Stimulated activated CD4-positive, alpha-beta T cell treated with anti-CD3 and anti-CD28 coated beads, Interleukin-2, amount 100 ng/mL, for 4 hours (primary cell): Measurements from ENCODE around the gene GRM7.

Experiments used
- DNase-seq: peaks from one replicate; pipeline ENCODE4 v3.0.0-alpha.2; 2020; ENCODE audit warnings: low read depth

GRM7 gene

GRCh38 chr3:7581831-7582230 lies 720.9 kb downstream of the GRM7 start:
- DNase-seq = no peak

DNA sequence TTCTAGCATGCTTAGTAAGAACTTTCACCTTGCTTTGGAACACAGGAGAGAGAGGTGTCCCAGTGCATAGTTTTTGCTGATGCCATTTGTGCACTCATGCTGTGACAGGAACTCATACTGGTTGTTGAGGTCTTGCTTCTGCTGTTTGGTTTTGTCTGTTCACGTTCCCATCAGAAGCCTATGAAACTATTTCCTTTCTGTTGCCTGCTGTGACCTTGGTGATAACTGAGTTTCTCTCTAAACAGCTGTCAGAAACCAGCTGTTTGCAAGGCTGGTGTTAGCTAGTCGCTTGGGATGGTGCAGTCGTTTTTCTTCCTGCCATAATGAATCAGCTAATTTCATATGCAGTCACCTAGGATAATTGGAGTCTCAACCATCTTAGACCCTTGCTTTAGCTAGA lies 724.1 kb downstream of the GRM7 start:
- no peak for DNase-seq

GRCh38 chr3:7588236-7588635 lies 727.3 kb downstream of the GRM7 start:
- DNase-seq = no peak

DNA sequence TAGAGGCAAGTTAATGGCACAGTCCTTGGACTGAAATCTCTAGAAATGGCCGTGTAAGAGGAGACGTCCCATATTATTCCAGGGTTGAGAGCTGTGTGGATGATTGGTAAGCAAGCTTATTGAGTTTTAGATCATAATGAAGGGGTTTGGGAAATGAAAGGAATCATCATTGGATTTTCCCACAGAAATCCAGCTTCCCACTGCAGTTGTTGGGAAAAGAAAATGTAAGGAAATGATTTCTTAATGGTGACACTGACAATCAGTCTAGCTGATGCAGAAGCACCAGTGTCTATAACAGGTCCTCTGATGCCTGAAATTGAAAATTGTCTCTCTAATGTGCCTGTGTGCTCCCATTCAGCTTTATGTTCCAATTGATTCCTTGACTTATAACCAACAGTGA lies 728.6 kb downstream of the GRM7 start:
- DNase-seq = no peak

DNA sequence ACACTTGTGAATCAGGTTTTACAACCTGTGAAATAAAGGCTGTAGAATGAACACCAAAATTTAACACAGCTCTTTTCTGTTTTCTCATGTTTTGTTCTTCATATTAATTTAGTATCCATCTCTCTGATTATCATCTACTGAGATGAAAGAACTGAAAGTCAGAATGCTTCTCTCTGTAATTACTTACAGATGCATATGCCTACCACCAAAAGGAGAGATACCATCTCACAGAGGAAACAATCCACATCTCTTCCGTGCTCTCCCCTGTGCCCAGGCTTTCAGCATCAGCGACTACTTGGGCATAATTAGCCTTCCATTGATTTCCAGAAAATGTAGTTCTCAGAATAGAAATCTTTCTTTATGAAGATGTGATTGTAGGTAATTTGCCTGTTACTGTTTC lies 741.4 kb downstream of the GRM7 start:
- DNase-seq = no peak

- no peak for DNase-seq
These were observed 746.2 kb downstream of the GRM7 start for GRCh38 chr3:7607083-7607482.

- DNase-seq = no peak
These were observed 746.8 kb downstream of the GRM7 start for GRCh38 chr3:7607676-7608075.

DNA sequence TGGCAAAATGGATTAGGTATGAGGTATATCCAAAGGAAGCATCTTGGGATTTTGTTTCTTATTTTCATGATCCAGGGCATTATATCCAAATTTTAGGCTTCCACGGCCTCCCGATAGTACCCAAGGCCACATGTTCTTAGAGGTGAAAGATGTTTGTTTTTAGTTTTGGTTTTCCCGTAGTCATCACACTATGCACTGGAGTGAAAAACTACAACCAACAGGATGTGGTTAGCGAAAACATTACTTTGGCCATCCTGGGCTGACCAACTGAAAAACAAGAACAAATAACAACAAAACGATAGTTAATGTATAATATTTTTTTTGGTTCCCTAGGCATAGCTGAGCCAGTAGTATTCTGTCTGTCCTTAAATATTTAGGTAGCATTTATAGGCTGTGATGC lies 749.7 kb downstream of the GRM7 start:
- no peak for DNase-seq

DNA sequence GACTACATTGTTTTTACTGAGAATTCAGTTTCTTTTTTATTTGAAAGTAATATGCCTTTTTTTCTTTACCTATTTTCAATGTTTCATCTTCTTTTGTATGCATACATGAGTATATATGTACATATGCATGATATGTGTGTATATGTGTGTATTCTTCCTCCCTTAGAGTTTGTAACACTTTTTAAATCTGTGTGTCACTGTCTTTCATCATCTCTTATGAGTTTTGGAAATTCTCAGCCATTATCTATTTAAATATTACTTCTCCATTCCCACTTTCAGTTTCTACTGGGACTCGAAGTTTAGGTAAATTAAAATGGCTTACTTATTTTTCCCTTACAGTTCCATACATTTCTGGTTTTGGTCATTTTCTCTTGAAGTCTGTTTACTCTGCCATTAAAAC lies 754.1 kb downstream of the GRM7 start:
- DNase-seq = no peak

GRCh38 chr3:7618606-7619005 lies 757.7 kb downstream of the GRM7 start:
- DNase-seq = no peak

GRCh38 chr3:7620401-7620800 lies 759.5 kb downstream of the GRM7 start:
- DNase-seq = no peak

GRCh38 chr3:7621046-7621630 lies 760.2 kb downstream of the GRM7 start:
- DNase-seq = no peak

DNA sequence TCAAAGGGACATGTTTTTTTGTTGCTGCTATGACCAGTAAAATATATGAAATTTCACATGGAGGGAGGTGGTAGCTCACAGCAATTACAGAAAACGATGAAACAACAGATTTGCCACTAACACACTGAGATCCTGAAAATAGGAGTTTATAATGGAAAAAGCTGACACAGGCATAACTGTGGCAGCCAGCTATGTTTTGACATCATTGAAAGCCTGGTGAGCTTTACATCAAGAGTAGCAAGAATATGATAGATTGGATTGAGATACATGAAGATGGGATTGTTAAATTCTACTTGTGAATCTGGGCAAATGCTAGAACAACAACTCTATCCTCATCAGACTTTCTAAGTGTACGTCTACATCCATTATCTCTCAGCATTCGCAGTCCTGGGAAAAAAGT lies 760.7 kb downstream of the GRM7 start:
- DNase-seq = no peak

DNA sequence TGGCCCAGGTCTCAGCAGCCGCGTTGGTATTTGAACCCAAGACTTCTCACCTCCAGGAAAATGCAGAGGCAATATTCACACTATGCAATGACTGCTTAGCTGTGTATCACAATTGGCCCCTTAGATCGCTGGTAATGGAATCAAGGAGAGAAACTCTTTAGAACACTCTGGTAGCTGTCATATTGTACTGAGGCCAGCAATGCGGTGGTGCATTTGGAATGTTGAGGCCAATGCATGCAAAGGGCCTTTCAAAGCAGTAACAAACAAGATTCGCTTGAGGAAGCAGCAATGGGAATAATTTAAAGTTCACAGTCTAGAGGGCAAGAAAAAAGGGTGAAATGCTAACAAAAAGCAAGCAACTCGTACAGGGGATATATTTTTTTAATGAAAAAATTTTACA lies 764.1 kb downstream of the GRM7 start:
- no peak for DNase-seq

DNA sequence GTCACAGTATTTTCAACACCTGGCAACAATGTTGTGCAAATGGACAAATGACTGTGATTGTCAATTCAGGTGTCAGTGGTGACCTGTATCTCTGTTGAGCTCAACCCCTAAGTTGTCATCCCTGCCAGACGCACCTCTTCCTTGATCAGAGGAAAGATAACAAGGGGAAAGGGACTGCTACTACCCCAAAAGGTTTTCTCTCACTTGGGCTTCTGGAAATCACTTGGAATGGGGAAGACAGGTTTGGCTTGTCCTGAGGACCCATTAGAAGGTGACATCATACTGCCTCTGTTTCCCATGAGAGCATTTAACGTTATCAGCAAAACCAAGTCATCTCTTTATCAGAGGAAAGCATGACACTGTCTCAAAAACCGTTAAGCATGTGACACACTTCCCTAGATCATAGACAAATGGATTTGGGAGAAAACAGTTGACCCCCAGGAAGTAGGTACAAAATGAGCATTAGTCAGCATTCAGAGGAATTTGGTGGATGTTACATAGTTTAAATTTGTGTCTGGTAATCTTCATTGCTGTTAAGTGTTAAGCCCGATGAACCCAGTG lies 769.5 kb downstream of the GRM7 start:
- no peak for DNase-seq

DNA sequence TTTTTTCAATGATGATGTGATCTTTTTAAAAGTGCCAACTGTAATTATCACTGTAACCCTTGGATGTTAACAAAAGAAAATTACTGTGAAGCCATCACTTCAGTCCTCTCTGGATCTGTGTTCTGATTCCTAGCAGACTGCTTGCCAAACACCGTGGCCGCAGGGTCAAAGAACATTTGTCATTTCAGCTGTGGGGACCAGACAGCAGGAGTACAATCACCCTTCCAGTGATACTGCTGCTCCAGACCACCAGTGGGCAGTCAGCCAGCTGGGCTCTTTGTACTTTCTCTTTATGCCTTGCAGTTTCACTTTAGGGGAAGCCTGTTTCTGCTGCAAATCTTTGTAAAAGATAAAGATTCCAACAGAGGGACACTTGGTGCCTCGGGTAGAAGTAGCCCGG lies 770.0 kb downstream of the GRM7 start:
- DNase-seq = no peak

GRCh38 chr3:7632305-7632704 lies 771.4 kb downstream of the GRM7 start:
- no peak for DNase-seq

- DNase-seq = no peak
These were observed 776.8 kb downstream of the GRM7 start for GRCh38 chr3:7637694-7638093.

DNA sequence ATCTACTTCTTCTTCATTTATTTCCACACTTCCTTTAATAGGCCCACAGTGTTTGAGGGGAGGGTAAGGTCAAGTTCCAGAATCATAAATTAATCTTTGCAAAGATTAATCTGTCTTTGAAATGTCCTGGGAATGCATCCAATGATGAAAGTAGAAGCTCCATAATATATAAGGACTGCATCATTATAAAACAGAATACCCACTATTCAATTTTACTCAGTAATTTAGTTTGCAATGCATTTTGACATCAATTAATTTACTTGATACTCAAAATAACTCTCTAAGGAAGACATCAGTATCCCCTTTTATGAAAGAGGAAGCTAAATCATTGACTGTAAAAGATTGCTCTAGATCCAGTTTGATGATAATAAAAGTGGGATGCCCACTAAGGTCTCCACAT lies 777.2 kb downstream of the GRM7 start:
- DNase-seq = no peak

- no peak for DNase-seq
These were observed 779.9 kb downstream of the GRM7 start for GRCh38 chr3:7640787-7641186.

DNA sequence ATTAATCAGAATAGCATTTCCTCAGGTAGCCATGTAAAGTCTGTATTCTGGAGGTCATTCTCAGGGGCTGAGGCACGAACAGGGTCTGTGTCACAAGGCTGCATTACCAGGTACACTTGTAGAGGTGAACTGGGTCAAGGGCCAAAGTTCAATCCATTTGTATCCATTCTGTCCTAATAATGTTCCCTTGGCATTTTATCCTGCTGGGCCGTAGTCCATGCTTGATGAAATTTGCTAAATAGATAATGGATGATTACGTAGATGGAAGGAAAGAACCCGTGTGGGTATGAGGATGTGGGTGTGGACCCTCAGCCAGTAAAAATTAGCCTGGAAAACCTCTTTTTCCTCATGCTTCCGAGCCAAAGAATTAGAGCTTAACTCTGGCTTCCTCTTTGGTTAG lies 785.9 kb downstream of the GRM7 start:
- no peak for DNase-seq

- DNase-seq = no peak
These were observed 789.6 kb downstream of the GRM7 start for GRCh38 chr3:7650466-7650865.

DNA sequence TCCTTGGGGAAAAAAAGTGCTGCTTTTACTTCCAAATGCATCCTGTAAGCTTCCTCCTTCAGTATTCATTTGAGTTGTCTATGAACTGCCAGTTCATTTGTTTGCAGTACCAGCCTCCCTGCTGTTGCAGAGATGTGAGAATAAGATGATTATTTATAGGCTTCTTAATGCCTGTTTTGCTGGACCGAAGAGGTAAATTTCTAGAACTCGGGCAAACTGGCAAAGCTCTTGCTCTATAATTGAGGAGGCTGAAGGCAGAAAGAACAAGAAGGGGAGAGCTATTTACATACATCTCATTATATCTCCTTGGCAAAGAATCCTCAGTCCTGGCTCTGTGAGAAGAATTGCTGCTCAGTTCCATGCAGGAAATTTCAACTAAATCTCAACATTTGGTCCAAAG lies 790.4 kb downstream of the GRM7 start:
- DNase-seq = no peak

DNA sequence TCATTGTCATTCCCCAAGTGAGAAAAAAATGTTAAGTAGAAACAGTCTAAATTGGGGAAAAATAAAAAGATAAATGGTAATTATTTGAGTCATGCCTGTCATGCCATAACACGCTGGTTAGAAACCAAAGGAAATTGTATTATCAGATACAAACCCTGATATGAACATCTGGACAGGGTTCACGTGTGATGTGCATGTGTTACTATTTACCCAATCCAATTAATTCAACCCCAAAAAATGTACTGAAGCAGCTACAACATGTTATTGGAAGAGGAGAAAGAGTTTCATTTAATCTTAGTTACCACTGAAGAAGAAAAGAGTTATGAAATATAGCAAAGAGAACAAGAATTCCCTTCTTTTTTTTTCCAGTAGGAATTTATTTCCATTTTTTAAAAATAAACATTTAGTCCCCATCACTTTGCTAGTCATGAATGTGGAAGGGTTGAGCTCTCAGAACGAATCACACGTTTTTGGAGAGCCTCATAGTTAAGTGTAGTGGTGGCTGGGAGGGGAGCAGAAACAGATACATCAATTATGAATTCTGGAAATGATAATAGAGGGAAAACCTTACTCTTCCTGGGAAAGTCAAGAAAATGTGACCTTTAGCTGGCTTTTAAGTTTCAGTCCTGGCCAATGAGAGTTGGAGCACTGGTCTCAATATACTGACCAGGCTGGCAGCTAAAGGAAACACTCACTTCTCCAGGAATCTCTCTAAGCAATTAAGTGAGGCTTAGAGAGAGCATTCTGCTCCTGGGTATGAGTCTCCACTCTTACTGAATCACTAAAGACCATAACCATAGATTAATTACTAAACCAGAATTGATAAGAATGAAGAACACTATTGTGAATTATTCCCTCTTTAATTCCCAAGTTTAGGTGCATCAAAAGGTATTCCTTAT lies 796.5 kb downstream of the GRM7 start:
- DNase-seq = no peak
